Measurements from ENCODE around the gene DDX59. TPM values are rescaled to one million over a fixed set of nuclear protein-coding genes. Genes with fewer than 3 reads are reported as not detected.

DDX59 gene
- total RNA-seq, 2 experiments from 2014 or later: 25.7 to 26.7 TPM

DNA sequence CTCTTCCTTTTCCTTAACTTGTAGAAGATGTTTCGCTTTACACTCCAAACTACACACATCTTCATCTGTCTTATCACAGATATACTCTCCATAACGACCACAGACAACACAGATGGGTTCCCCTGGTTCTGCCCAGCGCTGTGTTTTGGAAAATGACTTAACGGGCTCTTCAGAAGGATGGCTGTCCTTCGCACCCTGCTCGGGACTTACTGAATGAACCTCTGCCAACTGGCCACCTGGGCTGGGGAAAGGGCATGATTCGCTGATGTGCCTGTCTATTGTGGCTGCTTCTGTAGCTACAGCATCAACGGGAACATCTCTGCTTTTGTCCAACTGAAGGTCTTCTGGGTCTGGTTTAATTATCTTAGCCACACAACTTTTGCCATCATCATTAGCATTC, 3.4 kb downstream of the DDX59 start:
- Mint-ChIP-seq H3K27me3 (no peaks in the 10 kb centered on the region), H3K4me3 (no peak overlapping the region), H3K36me3 (ENCODE audit: low read depth) (peaks cover 48% of the 10 kb centered on the region), H3K9me3 (no peaks in the 10 kb centered on the region), H3K4me1 (peaks cover 45% of the 10 kb centered on the region), H3K27ac (no peak overlapping the region)
- no peak for DNase-seq
- CTCF ChIA-PET: no interaction called here
- POLR2A ChIA-PET: no interaction called here

DNA sequence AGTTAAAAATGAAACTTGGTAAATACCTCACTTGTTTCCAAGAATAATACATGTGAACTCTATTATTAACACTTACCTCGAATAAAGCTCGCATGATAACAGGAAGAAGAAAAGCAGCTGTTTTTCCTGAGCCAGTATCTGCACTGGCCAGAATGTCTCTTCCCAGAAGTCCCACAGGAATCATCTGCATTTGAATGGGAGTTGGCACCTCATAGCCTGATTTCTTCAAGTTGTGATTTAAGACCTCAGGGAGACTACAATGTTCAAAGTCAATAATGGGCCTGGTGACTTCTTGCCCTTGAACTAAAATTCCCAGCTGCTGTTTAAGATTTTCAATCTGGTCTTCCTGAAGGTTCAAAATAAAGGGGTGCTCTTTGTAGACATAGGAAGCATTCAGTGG, 3.8 kb downstream of the DDX59 start:
- peaks cover 41% of the 10 kb centered on the region for H3K4me1 Mint-ChIP-seq
- no peaks in the 10 kb centered on the region for H3K9me3 Mint-ChIP-seq
- no peaks in the 10 kb centered on the region for H3K27me3 Mint-ChIP-seq
- no peak overlapping the region for H3K27ac Mint-ChIP-seq
- H3K36me3 Mint-ChIP-seq (ENCODE audit: low read depth): peaks cover 51% of the 10 kb centered on the region
- H3K4me3 Mint-ChIP-seq: no peak overlapping the region
- POLR2A ChIA-PET: no interaction called here
- DNase-seq: no peak
- CTCF ChIA-PET: interaction anchor here (0.6 to 0.8 kb wide), 2 partner anchors 17 to 39 kb away, joined by 3 to 4 read pairs; no protein-coding TSS in a partner anchor

DNA sequence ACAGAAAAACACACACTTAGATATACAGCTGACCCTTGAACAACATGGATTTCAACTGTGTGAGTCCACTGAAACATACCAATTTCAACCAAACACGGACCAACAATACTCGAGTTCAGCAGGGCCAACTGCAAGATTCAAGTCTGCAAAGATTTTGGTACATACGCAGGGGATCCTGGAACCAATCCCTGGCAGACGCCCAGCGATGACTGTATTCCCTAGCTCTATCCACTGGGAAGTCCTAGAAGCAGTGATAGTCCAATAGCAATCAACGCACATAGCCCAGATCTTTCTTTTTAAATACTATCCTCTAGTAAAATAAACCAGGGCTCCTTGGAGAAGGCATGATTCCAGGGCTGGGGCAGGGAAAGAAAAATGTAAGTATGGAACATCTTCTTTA, 9.0 kb downstream of the DDX59 start:
- peaks cover 77% of the 10 kb centered on the region for H3K36me3 Mint-ChIP-seq (ENCODE audit: low read depth)
- H3K27ac Mint-ChIP-seq: no peak overlapping the region
- no peaks in the 10 kb centered on the region for H3K9me3 Mint-ChIP-seq
- no peak for DNase-seq
- CTCF ChIA-PET: no interaction called here
- no peaks in the 10 kb centered on the region for H3K27me3 Mint-ChIP-seq
- POLR2A ChIA-PET: no interaction called here
- peaks cover 24% of the 10 kb centered on the region for H3K4me1 Mint-ChIP-seq
- no peak overlapping the region for H3K4me3 Mint-ChIP-seq

DNA sequence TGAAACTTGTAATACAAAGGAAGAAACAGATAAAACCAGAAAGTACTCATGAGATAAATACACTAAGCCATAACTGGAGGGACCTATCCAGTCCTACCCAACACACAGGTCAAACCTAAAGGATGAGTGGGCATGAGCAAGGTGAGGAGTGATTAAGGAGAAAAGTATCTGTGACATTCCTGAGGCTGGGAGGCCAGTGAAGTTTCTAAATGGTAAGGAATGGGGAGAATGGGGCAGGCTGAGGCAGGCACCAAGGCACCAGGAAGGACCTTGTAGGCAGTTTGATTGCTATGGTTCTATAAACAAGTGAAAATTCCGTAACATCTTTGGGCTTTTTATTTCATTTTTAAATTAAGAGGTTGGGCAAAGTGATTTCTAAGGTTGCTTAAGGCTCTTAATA, 10.4 kb downstream of the DDX59 start:
- Mint-ChIP-seq H3K27ac (peak overlapping the region; percentile 60), H3K36me3 (ENCODE audit: low read depth) (peaks cover 78% of the 10 kb centered on the region), H3K9me3 (no peaks in the 10 kb centered on the region), H3K27me3 (no peaks in the 10 kb centered on the region), H3K4me3 (no peak overlapping the region), H3K4me1 (peaks cover 32% of the 10 kb centered on the region)
- DNase-seq: no peak
- ChIA-PET POLR2A (no interaction called here), CTCF (interaction anchor here (1.1 to 1.4 kb wide), 2 partner anchors 10 to 37 kb away, joined by 3 to 6 read pairs; no protein-coding TSS in a partner anchor)

DNA sequence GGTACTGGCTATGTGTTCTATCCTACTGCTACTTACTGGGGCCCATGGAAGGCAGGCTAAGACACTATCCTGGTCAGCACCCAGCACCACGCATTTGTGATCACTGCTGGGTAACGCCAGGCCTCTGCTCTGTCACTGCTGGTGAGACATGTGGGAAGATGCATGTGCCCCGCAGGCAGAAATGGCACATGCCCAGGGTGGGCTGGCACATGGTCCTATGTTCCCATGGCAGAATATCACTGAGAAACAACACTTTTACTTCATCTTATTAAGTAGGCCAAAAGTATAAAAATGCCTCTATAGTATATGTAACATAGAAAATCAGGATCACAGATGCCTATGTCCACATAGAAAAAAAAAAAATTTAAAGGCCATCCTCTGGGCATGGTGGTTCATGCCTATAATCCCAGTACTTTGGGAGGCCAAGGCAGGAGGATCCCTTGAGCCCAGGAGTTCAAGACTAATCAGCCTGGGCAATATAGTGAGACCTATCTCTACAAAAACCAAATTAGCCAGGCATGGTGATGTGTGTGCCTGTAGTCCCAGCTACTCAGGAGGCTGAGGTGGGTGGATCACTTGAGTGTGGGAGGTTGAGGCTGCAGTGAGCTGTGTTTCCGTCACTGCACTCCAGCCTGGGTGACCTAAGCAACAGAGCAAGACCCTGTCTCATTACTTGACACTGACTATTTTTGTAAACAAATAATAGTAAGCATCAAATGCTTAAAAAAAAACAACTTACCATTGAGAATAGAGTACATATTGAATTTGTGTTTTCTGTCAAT, 11.5 kb downstream of the DDX59 start:
- CTCF ChIA-PET: interaction anchor here (0.9 to 1.4 kb wide), 4 partner anchors 9 to 79 kb away, joined by 3 to 9 read pairs (median 5); partner anchors contain the start of gene DDX59
- POLR2A ChIA-PET: interaction anchor here (0.6 kb wide), 1 partner anchor 36 kb away, joined by 3 read pairs; no protein-coding TSS in a partner anchor
- Mint-ChIP-seq H3K36me3 (ENCODE audit: low read depth) (peaks cover 79% of the 10 kb centered on the region), H3K4me1 (peaks cover 33% of the 10 kb centered on the region), H3K4me3 (no peak overlapping the region), H3K27ac (no peak overlapping the region), H3K27me3 (no peaks in the 10 kb centered on the region), H3K9me3 (no peaks in the 10 kb centered on the region)
- no peak for DNase-seq

DNA sequence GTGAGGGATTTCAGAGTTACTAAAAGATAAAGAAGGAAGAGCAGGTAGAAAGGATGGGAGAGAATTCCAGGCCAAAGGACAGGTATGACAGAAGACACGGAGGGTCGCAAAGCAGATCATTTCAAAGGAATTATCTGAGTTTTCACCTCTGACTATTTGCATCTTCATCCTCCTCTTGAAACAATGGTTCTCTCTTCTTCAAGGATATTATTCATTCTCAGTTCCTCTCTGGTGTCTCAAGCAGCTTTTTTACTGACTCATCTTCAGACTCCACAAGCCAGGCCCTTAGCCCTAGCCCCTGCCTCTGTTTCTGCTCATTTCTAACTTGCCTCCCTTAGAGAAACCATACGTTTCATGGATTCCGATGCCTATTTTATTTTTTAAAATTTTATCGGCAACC, 15.0 kb downstream of the DDX59 start:
- no peak overlapping the region for H3K27ac Mint-ChIP-seq
- no peaks in the 10 kb centered on the region for H3K27me3 Mint-ChIP-seq
- H3K4me3 Mint-ChIP-seq: no peak overlapping the region
- H3K9me3 Mint-ChIP-seq: no peaks in the 10 kb centered on the region
- no peak for DNase-seq
- POLR2A ChIA-PET: no interaction called here
- peaks cover 33% of the 10 kb centered on the region for H3K4me1 Mint-ChIP-seq
- H3K36me3 Mint-ChIP-seq (ENCODE audit: low read depth): peaks cover 56% of the 10 kb centered on the region
- CTCF ChIA-PET: interaction anchor here (2.9 kb wide), 1 partner anchor 9 kb away, joined by 10 read pairs; no protein-coding TSS in a partner anchor

DNA sequence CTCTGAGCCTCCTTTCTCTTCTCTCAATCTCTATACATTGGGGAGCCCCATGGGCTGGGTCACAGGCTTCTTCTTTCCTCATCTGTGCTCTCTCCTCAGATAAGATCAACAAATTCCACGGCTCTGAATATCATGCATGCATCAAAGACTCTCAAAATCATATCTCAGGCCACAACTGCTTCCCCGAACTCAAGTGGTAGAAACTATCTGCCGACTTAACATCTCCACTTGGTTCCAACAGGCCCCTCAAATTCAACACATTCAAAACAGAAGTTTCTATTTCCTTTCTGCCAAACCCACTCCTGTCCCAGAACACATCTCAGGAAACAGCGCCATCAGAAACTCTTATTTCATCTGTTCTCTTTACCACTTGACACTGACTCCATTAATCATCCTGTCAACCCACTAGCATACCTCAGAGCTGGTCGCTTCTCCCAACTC, 16.7 kb downstream of the DDX59 start:
- no peak overlapping the region for H3K4me3 Mint-ChIP-seq

DNA sequence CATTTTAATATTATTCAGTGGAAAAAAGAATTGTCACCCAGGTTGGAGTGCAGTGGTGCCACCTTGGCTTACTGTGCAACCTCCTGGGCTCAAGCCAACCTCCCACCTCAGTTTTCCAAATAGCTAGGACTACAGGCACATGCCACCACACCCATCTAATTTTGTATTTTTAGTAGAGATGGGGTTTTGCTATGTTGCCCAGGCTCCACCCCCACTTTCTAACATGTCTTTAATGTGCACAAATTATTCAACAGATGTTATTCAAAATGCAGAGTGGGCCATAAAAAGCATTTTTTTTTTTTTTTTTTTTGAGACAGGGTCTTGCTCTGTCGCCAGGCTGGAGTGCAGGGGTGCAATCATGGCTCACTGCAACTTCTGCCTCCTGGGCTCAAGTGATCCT, 17.3 kb downstream of the DDX59 start:
- Mint-ChIP-seq H3K36me3 (ENCODE audit: low read depth) (peaks cover 45% of the 10 kb centered on the region), H3K4me3 (no peak overlapping the region), H3K27me3 (no peaks in the 10 kb centered on the region), H3K4me1 (peaks cover 31% of the 10 kb centered on the region), H3K9me3 (no peaks in the 10 kb centered on the region), H3K27ac (no peak overlapping the region)
- ChIA-PET CTCF (interaction anchor here (0.8 to 2.9 kb wide), 2 partner anchors 10 to 11 kb away, joined by 3 to 10 read pairs; no protein-coding TSS in a partner anchor), POLR2A (no interaction called here)
- no peak for DNase-seq

More for the DNA sequence above, 16.7 kb downstream of the DDX59 start:
- CTCF ChIA-PET: interaction anchor here (0.7 to 2.9 kb wide), 4 partner anchors 10 to 31 kb away, joined by 3 to 10 read pairs (median 4); no protein-coding TSS in a partner anchor
- H3K36me3 Mint-ChIP-seq (ENCODE audit: low read depth): peaks cover 49% of the 10 kb centered on the region
- H3K4me1 Mint-ChIP-seq: peaks cover 31% of the 10 kb centered on the region
- peak overlapping the region; percentile 43 for H3K27ac Mint-ChIP-seq
- no peaks in the 10 kb centered on the region for H3K27me3 Mint-ChIP-seq
- POLR2A ChIA-PET: interaction anchor here (1.0 kb wide), 1 partner anchor 16 kb away, joined by 3 read pairs; the partner anchor contains the start of gene DDX59
- H3K9me3 Mint-ChIP-seq: no peaks in the 10 kb centered on the region
- DNase-seq: no peak

DNA sequence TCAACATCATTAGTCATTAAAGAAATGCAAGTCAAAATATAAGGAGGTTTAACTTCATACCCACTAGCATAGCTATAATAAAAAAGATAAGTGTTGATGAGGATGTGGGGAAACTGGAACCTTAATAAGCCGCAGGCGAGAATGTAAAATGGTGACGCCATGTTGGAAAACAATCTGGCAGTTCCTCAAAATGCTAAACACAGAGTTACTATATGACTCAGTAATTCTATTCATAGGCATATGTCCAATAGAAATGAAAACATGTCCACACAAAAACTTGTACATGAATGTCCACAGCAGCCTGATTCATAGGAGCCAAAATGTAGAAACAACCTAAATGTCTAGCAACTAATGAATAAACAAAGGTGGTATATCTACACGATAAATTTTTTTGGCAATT, 23.2 kb downstream of the DDX59 start:
- DNase-seq: no peak
- H3K4me3 Mint-ChIP-seq: no peak overlapping the region
- POLR2A ChIA-PET: no interaction called here
- no peaks in the 10 kb centered on the region for H3K4me1 Mint-ChIP-seq
- no peak overlapping the region for H3K27ac Mint-ChIP-seq
- CTCF ChIA-PET: interaction anchor here (0.8 kb wide), 1 partner anchor 11 kb away, joined by 3 read pairs; no protein-coding TSS in a partner anchor
- peaks cover 28% of the 10 kb centered on the region for H3K36me3 Mint-ChIP-seq (ENCODE audit: low read depth)
- H3K9me3 Mint-ChIP-seq: no peaks in the 10 kb centered on the region
- no peaks in the 10 kb centered on the region for H3K27me3 Mint-ChIP-seq

DNA sequence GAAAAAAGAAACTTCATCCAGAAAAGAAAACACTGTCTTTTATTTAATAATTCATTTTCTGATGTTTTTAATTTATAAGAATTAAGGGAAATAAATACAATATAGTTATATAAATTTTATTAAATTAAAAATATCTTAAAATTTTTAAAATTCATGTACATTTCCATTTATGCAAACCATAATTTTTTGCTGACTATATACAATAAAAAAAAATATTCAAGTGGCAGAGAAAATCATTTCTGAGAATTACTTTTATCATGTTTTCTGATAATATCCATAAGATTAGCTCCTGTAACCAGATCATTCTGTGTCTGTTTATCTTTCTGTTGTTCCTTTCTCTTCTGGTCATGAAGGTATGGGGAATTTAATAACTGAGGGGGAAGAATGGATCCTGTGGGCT, 25.7 kb downstream of the DDX59 start:
- ChIA-PET POLR2A (interaction anchor here (0.6 kb wide), 1 partner anchor 94 kb away, joined by 3 read pairs; no protein-coding TSS in a partner anchor), CTCF (no interaction called here)
- no peak overlapping the region for H3K4me3 Mint-ChIP-seq
- no peaks in the 10 kb centered on the region for H3K27me3 Mint-ChIP-seq
- H3K4me1 Mint-ChIP-seq: peaks cover 4% of the 10 kb centered on the region
- no peaks in the 10 kb centered on the region for H3K9me3 Mint-ChIP-seq
- peaks cover 34% of the 10 kb centered on the region for H3K36me3 Mint-ChIP-seq (ENCODE audit: low read depth)
- no peak for DNase-seq
- no peak overlapping the region for H3K27ac Mint-ChIP-seq

DNA sequence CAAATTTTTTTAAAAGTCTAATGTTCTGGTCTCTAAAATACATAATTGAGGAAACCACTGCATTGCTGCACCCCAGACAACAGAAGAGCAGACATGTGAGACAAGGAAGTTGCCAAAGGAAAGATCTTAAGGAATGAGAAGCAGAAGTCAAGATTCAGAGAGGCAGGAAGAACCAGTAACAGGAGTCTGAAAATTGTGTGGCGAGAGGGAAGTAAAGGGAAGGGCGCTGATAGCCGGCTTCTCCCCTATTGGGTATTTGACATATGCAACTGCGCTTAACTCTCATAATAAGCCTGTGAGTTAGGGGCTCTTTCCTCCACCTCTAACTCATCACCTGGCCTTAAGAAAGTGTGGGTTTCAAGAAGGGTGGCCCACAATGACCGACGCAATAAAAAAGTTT, 27.2 kb downstream of the DDX59 start:
- Mint-ChIP-seq H3K4me1 (peaks cover 4% of the 10 kb centered on the region), H3K27me3 (no peaks in the 10 kb centered on the region), H3K27ac (no peak overlapping the region), H3K4me3 (no peak overlapping the region), H3K36me3 (ENCODE audit: low read depth) (peaks cover 30% of the 10 kb centered on the region), H3K9me3 (no peaks in the 10 kb centered on the region)
- ChIA-PET CTCF (interaction anchor here (0.6 to 1.0 kb wide), 2 partner anchors 9 to 10 kb away, joined by 3 read pairs; no protein-coding TSS in a partner anchor), POLR2A (no interaction called here)
- no peak for DNase-seq

DNA sequence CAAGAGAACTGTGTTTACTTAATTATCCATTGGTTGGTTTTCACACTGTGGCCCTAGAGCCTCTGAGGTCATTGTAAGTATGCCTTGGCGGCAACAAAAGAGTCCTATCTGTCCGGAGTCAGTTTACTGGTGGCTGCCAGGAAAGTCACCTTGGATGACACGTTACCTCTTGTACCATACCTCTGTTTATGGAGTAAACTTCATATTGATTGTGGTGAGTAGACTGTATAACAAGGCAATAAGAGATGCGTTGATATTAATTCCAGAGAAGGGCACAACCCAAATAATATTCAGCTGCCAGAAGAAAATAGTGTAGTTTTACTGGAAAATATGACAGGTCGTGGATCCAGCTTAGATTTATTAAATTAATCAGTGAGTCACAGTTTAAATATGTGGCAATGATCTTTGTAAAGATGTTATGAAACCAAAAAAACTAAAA, 28.7 kb downstream of the DDX59 start:
- no peak for DNase-seq
- Mint-ChIP-seq H3K27me3 (no peaks in the 10 kb centered on the region), H3K4me3 (no peak overlapping the region), H3K9me3 (no peaks in the 10 kb centered on the region), H3K27ac (no peak overlapping the region), H3K36me3 (ENCODE audit: low read depth) (peaks cover 17% of the 10 kb centered on the region), H3K4me1 (peaks cover 4% of the 10 kb centered on the region)
- ChIA-PET CTCF (interaction anchor here (1.0 to 1.4 kb wide), 2 partner anchors 8 to 19 kb away, joined by 3 to 4 read pairs; no protein-coding TSS in a partner anchor), POLR2A (no interaction called here)

DNA sequence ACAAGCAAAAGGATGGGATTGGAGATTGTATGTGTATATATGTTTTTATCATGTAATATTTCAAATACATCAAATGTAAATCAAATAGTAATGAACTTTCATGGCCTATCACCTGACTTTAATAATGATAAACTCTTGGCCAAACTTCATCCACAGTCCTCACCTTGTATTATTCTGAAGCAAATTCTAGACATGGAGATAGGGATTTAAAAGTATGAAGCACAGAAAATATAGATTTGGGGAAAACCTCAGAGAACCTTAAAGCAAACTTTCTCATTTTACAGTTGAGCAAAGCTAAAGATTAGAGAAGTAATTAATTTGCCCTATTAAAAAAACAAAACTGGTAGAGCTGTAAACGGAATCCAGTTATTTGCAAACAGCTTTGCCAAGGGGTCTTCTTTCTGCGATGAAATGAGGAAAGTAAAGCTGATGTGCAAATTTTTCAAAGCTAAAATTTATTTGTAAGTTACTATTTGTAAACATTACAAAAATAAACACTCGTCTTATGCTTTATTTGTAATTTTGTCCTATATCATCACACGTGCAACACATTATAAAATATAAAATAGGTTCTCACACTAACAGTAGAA, 29.2 kb downstream of the DDX59 start:
- H3K4me1 Mint-ChIP-seq: peaks cover 4% of the 10 kb centered on the region
- H3K9me3 Mint-ChIP-seq: no peaks in the 10 kb centered on the region
- ChIA-PET CTCF (interaction anchor here (0.6 to 1.4 kb wide), 3 partner anchors 9 to 203 kb away, joined by 3 to 4 read pairs (median 4); no protein-coding TSS in a partner anchor), POLR2A (no interaction called here)
- no peak overlapping the region for H3K4me3 Mint-ChIP-seq
- H3K27me3 Mint-ChIP-seq: no peaks in the 10 kb centered on the region
- no peak overlapping the region for H3K27ac Mint-ChIP-seq
- H3K36me3 Mint-ChIP-seq (ENCODE audit: low read depth): peaks cover 14% of the 10 kb centered on the region
- no peak for DNase-seq

All from activated CD4-positive, alpha-beta T cell treated with anti-CD3 and anti-CD28 coated beads, Interleukin-2, amount 10 ng/mL, durations not matched to agents 7 days and 5 days (primary cell).